DMS153 treated with DMSO at 0.1 percent for 48 hours (cell line): Measurements from ENCODE around the gene COPS6.
A peak's percentile ranks its signal among the peaks of the same experiment; 100 is the strongest.
"Not testable (repeated sequence)": the region's sequence is repeated elsewhere in the genome, so short reads cannot be mapped to it uniquely, and the experiment has no call there.

Source experiments
- DNase-seq: peaks from one replicate; lab custom pipeline; 2025; ENCODE audit not compliant: unreplicated experiment; lab: John Stamatoyannopoulos, UW

The COPS6 gene

DNA sequence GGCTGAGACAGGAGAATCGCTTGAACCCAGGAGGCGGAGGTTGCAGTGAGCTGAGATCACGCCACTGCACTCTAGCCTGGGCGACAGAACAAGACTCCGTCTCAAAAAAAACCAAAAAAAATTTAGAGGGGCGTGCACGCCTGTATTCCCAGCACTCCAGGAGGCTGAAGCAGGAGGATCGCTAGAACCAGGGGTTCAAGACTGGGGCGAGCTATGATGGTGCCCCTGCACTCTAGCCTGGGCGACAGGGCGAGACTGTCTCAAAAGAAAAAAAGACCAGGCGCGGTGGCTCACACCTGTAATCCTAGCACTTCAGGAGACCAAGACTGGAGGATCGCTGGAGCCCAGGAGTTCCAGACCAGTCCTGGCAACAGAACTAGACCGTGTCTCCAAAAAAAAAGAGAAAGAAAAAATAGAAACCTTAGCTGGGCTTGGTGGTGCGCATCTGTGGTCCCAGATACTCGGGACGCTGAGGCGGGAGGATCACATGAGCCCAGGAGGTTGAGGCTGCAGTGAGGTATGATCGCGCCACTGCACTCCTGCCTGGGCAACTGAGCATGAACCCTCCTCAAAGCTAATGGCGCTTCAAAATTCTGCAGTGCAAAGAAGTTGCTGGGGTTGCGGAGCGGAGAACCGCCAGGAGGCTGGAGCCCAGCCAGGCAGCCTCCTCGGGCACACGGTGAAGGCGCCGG, 37.6 kb downstream of the COPS6 start:
- peak; percentile 61 for DNase-seq

DNA sequence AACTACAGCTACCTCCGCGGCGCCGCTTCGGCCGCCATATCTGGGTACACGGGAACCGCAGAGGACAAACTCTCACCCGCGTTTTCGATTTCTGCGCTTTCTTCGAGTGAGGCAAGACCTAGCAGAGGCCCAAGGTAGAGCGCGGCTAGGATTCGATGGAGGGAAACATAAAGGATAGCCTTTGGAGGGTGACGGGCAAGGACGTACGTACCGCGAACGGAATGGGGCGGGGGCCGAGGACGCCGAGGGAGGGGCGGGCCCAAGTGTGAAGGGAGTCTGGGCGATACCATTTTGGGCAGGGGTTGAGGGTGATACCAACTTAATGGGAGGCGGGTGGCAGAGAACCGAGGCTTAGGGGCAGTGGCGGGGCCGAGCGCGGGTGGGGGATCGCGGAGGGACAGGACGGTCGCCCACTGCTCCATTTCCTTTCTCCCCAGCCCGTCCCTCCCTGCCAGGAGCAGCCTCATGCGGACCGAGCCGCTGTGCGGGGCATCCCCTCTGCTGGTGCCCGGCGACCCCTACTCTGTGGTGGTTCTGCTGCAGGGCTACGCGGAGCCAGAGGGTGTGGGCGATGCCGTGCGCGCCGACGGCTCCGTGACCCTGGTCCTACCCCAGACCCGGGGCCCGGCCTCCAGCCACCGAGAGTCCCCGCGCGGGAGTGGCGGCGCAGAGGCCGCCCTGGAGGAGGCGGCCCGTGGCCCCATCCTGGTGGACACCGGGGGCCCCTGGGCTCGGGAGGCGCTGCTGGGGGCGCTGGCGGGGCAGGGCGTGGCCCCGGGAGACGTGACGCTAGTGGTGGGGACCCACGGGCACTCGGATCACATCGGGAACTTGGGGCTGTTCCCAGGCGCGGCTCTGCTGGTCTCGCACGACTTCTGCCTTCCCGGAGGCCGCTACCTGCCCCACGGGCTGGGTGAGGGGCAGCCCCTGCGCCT, 38.4 kb downstream of the COPS6 start, which contains the start of gene MBLAC1:
TSS of gene MBLAC1 (plus strand) at position 37 of the 935 bp plus-strand sequence. CDS start at position 466, 429 bp downstream.
- DNase-seq, result peak; percentile 80

DNA sequence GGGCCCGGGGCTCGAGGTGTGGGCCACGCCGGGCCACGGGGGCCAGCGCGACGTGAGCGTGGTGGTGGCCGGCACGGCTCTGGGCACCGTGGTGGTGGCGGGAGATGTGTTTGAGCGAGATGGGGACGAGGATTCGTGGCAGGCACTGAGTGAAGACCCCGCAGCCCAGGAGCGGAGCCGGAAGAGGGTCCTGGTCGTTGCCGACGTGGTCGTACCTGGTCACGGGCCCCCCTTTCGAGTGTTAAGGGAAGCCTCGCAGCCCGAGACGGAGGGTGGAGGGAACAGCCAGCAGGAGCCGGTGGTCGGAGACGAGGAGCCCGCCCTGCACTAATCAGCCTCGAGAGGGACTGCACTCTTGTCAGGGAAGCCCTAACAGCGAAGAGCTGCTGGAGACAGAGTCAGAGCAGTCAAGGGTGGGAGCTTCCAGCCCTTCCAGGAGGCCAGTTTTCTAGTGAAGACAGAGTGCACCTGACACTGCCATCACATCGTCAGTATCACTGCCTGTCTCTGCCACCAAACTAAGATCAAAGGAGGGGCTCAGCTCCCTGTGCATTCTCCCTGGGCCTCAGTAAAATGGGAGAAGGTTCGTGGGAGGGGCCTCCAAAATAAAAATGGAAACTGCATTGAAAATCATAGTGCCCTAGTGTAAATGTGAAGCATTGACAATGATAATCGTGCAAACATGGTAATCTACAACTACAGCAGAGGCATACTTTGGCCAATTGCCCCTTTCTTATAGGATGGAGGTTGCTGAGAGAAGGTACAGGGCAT, 39.3 kb downstream of the COPS6 start:
- DNase-seq, result no peak

DNA sequence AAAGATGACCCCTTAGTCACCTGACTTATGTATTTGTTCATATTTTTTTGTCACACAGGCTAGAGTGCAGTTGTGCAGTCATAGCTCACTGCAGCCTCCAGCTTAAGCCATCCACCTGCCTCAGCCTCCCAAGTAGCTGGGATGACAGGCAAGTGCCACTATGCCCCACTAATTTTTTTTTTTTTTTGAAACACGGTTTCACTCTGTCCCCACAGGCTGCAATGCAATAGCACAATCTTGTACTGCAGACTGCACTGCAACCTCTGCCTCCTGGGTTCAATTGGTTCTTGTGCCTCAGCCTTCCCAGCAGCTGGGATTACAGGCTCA, 39.8 kb downstream of the COPS6 start:
- no peak for DNase-seq

DNA sequence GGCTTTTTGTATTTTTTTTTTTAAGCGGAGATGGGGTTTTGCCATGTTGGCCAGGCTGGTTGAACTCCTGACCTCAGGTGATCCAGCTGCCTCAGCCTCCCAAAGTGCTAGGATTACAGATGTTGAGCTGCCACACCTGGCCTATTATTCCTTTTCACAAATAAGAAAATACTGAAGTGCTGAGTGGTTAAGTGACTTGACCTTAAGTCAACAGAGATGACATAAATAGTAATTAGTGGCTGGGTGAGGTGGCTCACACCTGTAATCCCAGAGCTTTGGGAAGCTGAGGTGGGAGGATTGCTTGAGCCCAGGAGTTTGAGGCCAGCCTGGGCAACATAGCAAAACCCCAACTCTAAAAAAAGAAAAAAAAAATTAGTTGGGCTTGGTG, 41.4 kb downstream of the COPS6 start:
- not testable (repeated sequence) for DNase-seq

DNA sequence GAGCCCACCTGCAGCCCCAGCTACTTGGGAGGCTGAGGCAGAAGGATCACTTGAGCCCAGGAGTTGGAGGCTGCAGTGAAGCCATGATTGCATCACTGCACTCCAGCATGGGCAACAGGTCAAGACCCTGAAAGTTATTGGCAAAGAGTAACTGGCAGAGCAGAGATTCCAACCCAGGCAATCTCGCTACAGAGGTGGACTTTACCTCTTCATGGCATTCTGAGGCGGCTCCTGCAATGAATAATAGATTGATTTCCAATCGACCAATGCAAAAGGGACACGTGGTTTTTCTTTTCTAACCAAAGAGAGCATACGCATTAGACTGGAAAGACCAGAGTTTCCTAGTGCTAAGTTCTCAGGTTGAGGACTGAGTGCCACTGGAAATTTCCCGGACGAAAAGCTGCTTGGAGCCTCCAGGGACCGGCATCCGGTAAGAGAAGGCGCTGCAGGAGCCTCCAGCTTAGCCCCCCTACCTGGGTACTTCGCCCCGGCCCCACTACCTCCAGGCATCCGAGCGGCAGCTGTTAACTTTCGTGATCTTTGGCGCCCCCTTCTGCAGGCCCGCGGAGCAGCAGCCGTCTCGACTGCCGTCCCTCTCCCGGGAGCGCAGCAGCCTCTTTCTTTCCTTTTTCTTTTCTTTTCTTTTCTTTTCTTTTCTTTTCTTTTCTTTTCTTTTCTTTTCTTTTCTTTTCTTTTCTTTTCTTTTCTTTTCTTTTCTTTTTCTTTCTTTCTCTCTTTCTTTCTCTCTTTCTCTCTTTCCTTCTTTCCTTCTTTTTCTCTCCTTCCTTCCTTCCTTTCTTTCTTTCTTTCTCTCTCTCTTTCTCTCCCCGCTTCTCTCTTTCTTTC, 42.1 kb downstream of the COPS6 start:
- peak; percentile 52 for DNase-seq

DNA sequence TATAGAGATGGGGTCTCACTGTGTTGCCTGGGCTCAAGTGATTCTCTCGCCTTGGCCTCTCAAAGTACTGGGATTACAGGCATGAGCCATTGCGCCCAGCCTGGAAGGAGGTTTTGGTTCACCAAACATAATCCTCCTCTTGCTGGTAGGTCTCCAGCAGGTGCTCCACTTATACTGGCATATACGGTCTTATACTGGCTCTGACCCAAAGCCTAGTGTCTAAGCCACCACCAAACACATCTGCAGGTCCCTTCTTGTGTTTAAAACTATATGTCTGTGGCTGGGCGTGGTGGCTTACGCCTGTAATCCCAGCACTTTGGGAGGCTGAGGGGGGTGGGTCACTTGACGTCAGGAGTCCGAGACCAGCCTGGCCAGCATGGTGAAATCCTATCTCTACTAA, 43.4 kb downstream of the COPS6 start:
- DNase-seq, result no peak

DNA sequence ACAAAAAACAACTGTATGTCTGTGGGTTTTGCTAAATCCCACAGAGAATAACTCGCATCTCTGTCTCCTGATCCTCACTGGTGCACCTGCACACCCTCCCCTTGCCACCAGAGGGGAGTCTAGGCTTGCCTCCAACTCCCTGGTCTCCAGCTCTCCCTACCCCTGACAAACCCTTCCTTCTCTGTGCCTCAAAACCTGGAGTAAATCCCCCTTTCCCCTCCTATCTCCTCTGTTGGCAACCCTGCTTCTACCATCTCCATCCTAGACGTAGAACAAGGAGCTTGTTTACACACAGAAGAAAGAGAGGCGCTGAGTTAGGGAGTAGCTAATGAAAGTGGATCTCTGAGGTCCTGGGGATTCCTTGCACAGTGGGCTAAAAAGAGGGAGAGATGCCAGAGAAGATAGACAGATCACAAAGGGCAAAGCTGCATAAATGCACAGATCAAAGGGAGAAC, 44.0 kb downstream of the COPS6 start:
- DNase-seq, result peak; percentile 47

DNA sequence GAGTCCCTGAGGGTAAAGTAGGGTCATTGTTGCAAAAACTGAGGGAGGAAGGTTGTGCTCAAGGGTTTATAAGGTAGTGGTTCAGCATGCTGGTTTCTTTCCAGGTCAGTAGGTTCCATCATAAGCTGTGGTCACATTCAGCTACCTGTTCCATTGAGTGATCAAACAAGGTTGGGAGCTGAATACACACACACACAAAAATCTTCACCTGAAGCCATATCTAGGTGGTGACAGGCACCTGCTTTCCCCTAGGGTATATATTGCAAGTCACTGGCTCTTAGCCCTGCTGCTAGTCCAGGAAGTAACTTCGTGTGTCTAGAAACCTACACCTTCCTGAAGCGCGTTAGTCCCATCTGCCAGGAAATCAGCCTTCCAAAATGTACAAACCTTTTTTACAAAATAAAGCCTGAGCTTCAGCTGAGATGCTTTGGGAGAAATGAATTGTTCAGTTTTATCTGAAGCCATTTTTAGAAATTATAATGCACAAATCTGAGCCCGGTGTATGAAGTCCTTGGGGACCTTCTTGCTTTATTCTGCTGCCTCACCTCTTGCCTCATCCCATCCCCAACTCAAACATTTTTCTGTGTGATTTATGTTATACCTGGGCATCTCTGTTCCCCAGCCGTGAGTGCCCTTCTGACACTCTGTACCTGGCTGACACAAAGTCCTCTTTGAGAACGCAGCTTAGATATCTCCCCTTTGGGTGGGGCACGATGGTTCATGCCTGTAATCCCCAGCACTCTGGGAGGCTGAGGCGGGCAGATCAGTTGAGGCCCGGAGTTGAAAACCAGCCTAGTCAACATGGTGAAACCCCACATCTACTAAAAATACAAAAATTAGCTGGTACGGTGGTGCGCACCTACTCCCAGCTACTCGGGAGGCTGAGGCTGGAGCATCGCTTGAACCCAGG, 49.3 kb downstream of the COPS6 start:
- no peak for DNase-seq

DNA sequence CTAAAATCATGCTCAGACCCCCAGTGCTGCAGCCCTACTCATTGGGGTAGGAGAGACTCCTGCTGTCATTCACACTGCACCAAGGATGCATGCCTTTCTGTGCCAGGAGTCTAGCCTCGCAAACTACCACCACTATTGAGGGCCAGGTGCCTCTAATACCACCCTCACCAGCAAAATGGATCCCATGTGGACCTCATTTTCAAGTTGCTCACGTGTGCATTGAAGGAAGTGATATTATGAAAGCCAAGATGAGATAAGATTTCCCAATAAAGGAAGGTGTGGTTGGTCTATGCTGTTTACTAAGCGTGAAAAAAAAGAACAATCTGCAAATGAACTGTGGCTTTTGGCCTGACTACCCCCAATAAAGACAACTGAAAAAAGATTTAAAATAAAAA, 52.8 kb downstream of the COPS6 start:
- no peak for DNase-seq
